IgD-negative memory B cell (primary cell): ENCODE data around the gene CHKB. TPM values are rescaled to one million over a fixed set of nuclear protein-coding genes. Genes with fewer than 3 reads are reported as not detected.

Experiments
- H3K27ac Mint-ChIP-seq, 3 donors: one replicate each; pipeline ENCODE4 v1.8.0; 2020 to 2022; ENCODE audit warnings: mild to moderate bottlenecking in 3 of 3, mixed read lengths in 3 of 3, moderate library complexity in 1 of 3
- H3K27me3 Mint-ChIP-seq: one replicate; pipeline ENCODE4 v1.8.0; 2021; ENCODE audit warnings: mixed read lengths
- H3K36me3 Mint-ChIP-seq: one replicate; pipeline ENCODE4 v1.8.0; 2020; ENCODE audit warnings: mild to moderate bottlenecking, mixed read lengths
- H3K4me1 Mint-ChIP-seq, 3 donors: one replicate each; pipeline ENCODE4 v1.8.0; 2020 to 2022; ENCODE audit warnings: mixed read lengths in 3 of 3, mild to moderate bottlenecking in 1 of 3
- H3K4me3 Mint-ChIP-seq, 4 donors: one replicate each; pipeline ENCODE4 v1.8.0; 2020 to 2022; ENCODE audit warnings: mild to moderate bottlenecking in 4 of 4, mixed read lengths in 4 of 4, moderate library complexity in 3 of 4
- H3K9me3 Mint-ChIP-seq, 3 donors: one replicate each; pipeline ENCODE4 v1.8.0; 2020 to 2021; ENCODE audit warnings: mixed read lengths in 3 of 3, mild to moderate bottlenecking in 1 of 3
- polyA plus RNA-seq: library from polyadenylated mRNA; unstranded; fragments of 300-500 nt; fragmentation: Illumina TruSeq; gene quantifications from one replicate; pipeline ENCODE4 v1.2.3, GENCODE V29; 2021

Gene CHKB
- 38.6 TPM for polyA plus RNA-seq

GRCh38 chr22:50582493-50583293 lies at the start of gene CHKB:
Gene CHKB, minus strand, starts transcription at chr22:50582849. Its CDS starts 68 bp downstream, at chr22:50582781.
- Mint-ChIP-seq H3K4me3 (peak within 1 kb of the TSS; percentile 91 to 98 (median 98)), H3K27me3 (no peaks in the 10 kb centered on the region), H3K4me1 (peaks cover 5 to 10% (median 7%) of the 10 kb centered on the region in 3 donors), H3K27ac (peak within 1 kb of the TSS; percentile 94 to 97 (median 96)), H3K36me3 (no peaks in the 10 kb centered on the region), H3K9me3 (no peaks in the 10 kb centered on the region)

- H3K27ac Mint-ChIP-seq: peak overlapping the region in 1 of 3 donors; percentile 57
- no peaks in the 10 kb centered on the region for H3K27me3 Mint-ChIP-seq
- H3K4me3 Mint-ChIP-seq: no peak overlapping the region
- no peaks in the 10 kb centered on the region for H3K36me3 Mint-ChIP-seq
- no peaks in the 10 kb centered on the region for H3K9me3 Mint-ChIP-seq
- peaks cover 0 to 10% (median 8%) of the 10 kb centered on the region in 3 donors for H3K4me1 Mint-ChIP-seq
Observed at GRCh38 chr22:50630376-50630775, 47.7 kb upstream of the CHKB start.

- Mint-ChIP-seq H3K9me3 (no peaks in the 10 kb centered on the region), H3K27ac (peak overlapping the region; percentile 22 to 89 (median 46)), H3K36me3 (no peaks in the 10 kb centered on the region), H3K4me1 (peaks cover 0 to 10% (median 8%) of the 10 kb centered on the region in 3 donors), H3K4me3 (peak overlapping the region; percentile 65 to 93 (median 84)), H3K27me3 (no peaks in the 10 kb centered on the region)
Observed at GRCh38 chr22:50628543-50629134, 46.0 kb upstream of the CHKB start.

GRCh38 chr22:50627642-50628542 lies 45.2 kb upstream of the CHKB start, which contains the start of gene ARSA:
Gene ARSA, minus strand, starts transcription at chr22:50628152. Its CDS starts 373 bp downstream, at chr22:50627779.
- Mint-ChIP-seq H3K4me3 (peak within 1 kb of the TSS; percentile 83 to 95 (median 90)), H3K9me3 (no peaks in the 10 kb centered on the region), H3K27ac (peak within 1 kb of the TSS; percentile 22 to 89 (median 81)), H3K27me3 (no peaks in the 10 kb centered on the region), H3K36me3 (no peaks in the 10 kb centered on the region), H3K4me1 (peaks cover 0 to 10% (median 8%) of the 10 kb centered on the region in 3 donors)

GRCh38 chr22:50626850-50627641 lies 44.4 kb upstream of the CHKB start:
- H3K4me3 Mint-ChIP-seq: peak overlapping the region; percentile 83 to 95 (median 88)
- H3K9me3 Mint-ChIP-seq: no peaks in the 10 kb centered on the region
- no peaks in the 10 kb centered on the region for H3K27me3 Mint-ChIP-seq
- peak overlapping the region in 2 of 3 donors; percentile 79 to 81 for H3K27ac Mint-ChIP-seq
- no peaks in the 10 kb centered on the region for H3K36me3 Mint-ChIP-seq
- H3K4me1 Mint-ChIP-seq: peaks cover 3 to 14% (median 13%) of the 10 kb centered on the region in 3 donors

GRCh38 chr22:50626314-50626849 lies 43.7 kb upstream of the CHKB start:
- Mint-ChIP-seq H3K27ac (peak overlapping the region in 1 of 3 donors; percentile 79), H3K27me3 (no peaks in the 10 kb centered on the region), H3K9me3 (no peaks in the 10 kb centered on the region), H3K4me3 (peak overlapping the region; percentile 62 to 85 (median 74)), H3K4me1 (peaks cover 10 to 20% (median 20%) of the 10 kb centered on the region in 3 donors), H3K36me3 (no peaks in the 10 kb centered on the region)

- Mint-ChIP-seq H3K27ac (peak overlapping the region in 2 of 3 donors; percentile 31 to 67), H3K36me3 (no peaks in the 10 kb centered on the region), H3K27me3 (no peaks in the 10 kb centered on the region), H3K4me3 (peak overlapping the region in 1 of 4 donors; percentile 21), H3K4me1 (peaks cover 13 to 26% (median 26%) of the 10 kb centered on the region in 3 donors), H3K9me3 (no peaks in the 10 kb centered on the region)
Observed at GRCh38 chr22:50625568-50626313, 43.1 kb upstream of the CHKB start.

GRCh38 chr22:50625131-50625567 lies 42.5 kb upstream of the CHKB start:
- Mint-ChIP-seq H3K27ac (peak overlapping the region in 2 of 3 donors; percentile 31 to 67), H3K4me3 (peak overlapping the region in 1 of 4 donors; percentile 21), H3K9me3 (no peaks in the 10 kb centered on the region), H3K4me1 (peaks cover 17 to 28% (median 28%) of the 10 kb centered on the region in 3 donors), H3K36me3 (no peaks in the 10 kb centered on the region), H3K27me3 (no peaks in the 10 kb centered on the region)

GRCh38 chr22:50624347-50625130 lies 41.9 kb upstream of the CHKB start:
- no peaks in the 10 kb centered on the region for H3K9me3 Mint-ChIP-seq
- no peaks in the 10 kb centered on the region for H3K36me3 Mint-ChIP-seq
- H3K4me1 Mint-ChIP-seq: peaks cover 17 to 32% (median 28%) of the 10 kb centered on the region in 3 donors
- H3K27me3 Mint-ChIP-seq: no peaks in the 10 kb centered on the region
- H3K27ac Mint-ChIP-seq: peak overlapping the region in 2 of 3 donors; percentile 5 to 26
- peak overlapping the region in 2 of 4 donors; percentile 22 to 65 for H3K4me3 Mint-ChIP-seq

- H3K4me1 Mint-ChIP-seq: peaks cover 17 to 24% (median 20%) of the 10 kb centered on the region in 3 donors
- H3K36me3 Mint-ChIP-seq: no peaks in the 10 kb centered on the region
- H3K9me3 Mint-ChIP-seq: no peaks in the 10 kb centered on the region
- no peaks in the 10 kb centered on the region for H3K27me3 Mint-ChIP-seq
- H3K27ac Mint-ChIP-seq: peak overlapping the region in 1 of 3 donors; percentile 98
- peak overlapping the region in 2 of 4 donors; percentile 22 to 81 for H3K4me3 Mint-ChIP-seq
Observed at GRCh38 chr22:50622723-50623327, 40.2 kb upstream of the CHKB start.

GRCh38 chr22:50621948-50622722 lies 39.5 kb upstream of the CHKB start:
- Mint-ChIP-seq H3K36me3 (no peaks in the 10 kb centered on the region), H3K27ac (peak overlapping the region; percentile 92 to 98 (median 97)), H3K27me3 (no peaks in the 10 kb centered on the region), H3K9me3 (no peaks in the 10 kb centered on the region), H3K4me3 (peak overlapping the region; percentile 81 to 95 (median 94)), H3K4me1 (peaks cover 17 to 24% (median 20%) of the 10 kb centered on the region in 3 donors)
